HepG2 (cell line): ENCODE data around the gene SOX13.

Experiments
- ATF6 ChIP-seq: sonication (generic); formaldehyde crosslinking; conservative IDR thresholded peaks from 2 replicates; pipeline ENCODE4 v1.4.0; 2020; ENCODE audit warnings: missing genetic modification reagents
- CTCF ChIP-seq: sonication (generic); formaldehyde crosslinking; IDR thresholded peaks from 2 replicates; pipeline ENCODE4 v1.5.0; 2020; ENCODE audit warnings: mild to moderate bottlenecking, missing genetic modification reagents, moderate library complexity
- HDAC1 ChIP-seq: sonication (generic); formaldehyde crosslinking; IDR thresholded peaks from 2 replicates; pipeline ENCODE4 v1.5.1; 2020; ENCODE audit warnings: mild to moderate bottlenecking, missing genetic modification reagents
- MAZ ChIP-seq, 2 experiments: sonication (generic) in 1 of 2; formaldehyde crosslinking in 1 of 2; IDR thresholded peaks; 2 replicates each; pipeline versions ENCODE4 v1.5.0 to v1.6.1; 2012 to 2020; ENCODE audit warnings: low read depth in 2 of 2, mild to moderate bottlenecking in 2 of 2, borderline replicate concordance in 1 of 2, improper control_type of control experiment in 1 of 2, low read length in 1 of 2, missing genetic modification reagents in 1 of 2, moderate library complexity in 1 of 2
- SMC3 ChIP-seq: IDR thresholded peaks from 2 replicates; pipeline ENCODE4 v1.6.1; 2011; ENCODE audit warnings: low read length, improper control_type of control experiment
- TFAP4 ChIP-seq: sonication (generic); IDR thresholded peaks from 2 replicates; pipeline ENCODE4 v1.6.1; 2016; ENCODE audit warnings: low read depth, borderline replicate concordance
- ZNF558 ChIP-seq: sonication (generic); formaldehyde crosslinking; IDR thresholded peaks from 2 replicates; pipeline ENCODE4 v1.9.0; 2022; ENCODE audit warnings: mild to moderate bottlenecking, missing genetic modification reagents, borderline replicate concordance

GRCh38 chr1:204088596-204088995 is 15.7 kb downstream of the SOX13 start:
- TF ChIP-seq TFAP4 (no peak), MAZ (IDR thresholded peaks at IDR 0.05; ENCODE audit: borderline replicate concordance, low read depth, low read length) (no peak), MAZ (CRISPR knock-in tag; IDR thresholded peaks at IDR 0.05; ENCODE audit: low read depth) (no peak), CTCF (CRISPR knock-in tag) (no peak), ZNF558 (CRISPR knock-in tag) (no peak), SMC3 (no peak), ATF6 (CRISPR knock-in tag) (no peak), HDAC1 (CRISPR knock-in tag) (no peak)
